NCI-H524 treated with DMSO at 0.1 percent for 48 hours (cell line): ENCODE data around the gene CTXN1.
"Not testable (repeated sequence)": the region's sequence is repeated elsewhere in the genome, so short reads cannot be mapped to it uniquely, and the experiment has no call there.

Experiments
- DNase-seq: peaks from one replicate; lab custom pipeline; 2025; lab: John Stamatoyannopoulos, UW

CTXN1 gene

GRCh38 chr19:7926021-7926726, at the start of gene CTXN1:
Gene CTXN1, minus strand, starts transcription at chr19:7926135. Its CDS starts 597 bp downstream, at chr19:7925538.
- no peak for DNase-seq

- no peak for DNase-seq
These were observed 49.1 kb upstream of the CTXN1 start for GRCh38 chr19:7975037-7975436.

- no peak for DNase-seq
These were observed 47.9 kb upstream of the CTXN1 start for GRCh38 chr19:7973883-7974282.

GRCh38 chr19:7971553-7972520, 45.9 kb upstream of the CTXN1 start:
- DNase-seq, result no peak

DNA sequence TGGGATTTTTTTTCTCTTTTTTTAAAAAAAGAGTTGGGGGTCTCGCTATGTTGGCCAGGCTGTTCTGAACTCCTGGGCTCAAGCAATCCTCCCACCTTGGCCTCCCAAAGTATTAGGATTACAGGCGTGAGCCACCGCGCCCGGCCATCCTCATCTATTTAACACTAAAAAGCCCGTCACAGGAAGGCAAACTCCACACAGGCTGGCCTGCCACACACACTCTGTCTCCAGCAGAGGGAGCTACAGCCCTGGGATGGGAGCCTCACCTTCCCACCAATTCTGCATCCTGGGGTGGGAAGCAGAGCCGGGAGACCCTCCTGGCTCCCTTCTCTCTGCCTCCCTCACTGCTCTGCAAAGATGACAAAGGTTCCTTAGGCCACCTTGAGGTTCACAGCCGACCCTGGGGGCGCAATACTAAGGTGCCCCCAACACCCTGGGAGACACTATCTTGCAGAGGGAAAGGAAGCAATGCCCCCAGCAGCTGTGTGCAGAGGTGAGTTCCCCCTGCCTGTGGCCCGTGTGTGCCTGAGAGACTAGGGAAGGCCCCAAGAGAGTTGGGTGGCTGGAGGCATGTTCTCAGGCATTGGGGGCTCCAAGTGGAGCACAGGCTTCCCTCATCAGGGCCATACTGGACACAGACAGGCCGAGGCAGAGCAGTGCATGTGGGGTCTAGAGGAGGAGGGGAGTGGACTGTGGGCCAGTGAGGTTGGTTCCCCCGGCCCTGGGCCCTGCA, 44.9 kb upstream of the CTXN1 start:
- no peak for DNase-seq

- DNase-seq, result no peak
These were observed 43.6 kb upstream of the CTXN1 start for GRCh38 chr19:7969555-7969939.

DNA sequence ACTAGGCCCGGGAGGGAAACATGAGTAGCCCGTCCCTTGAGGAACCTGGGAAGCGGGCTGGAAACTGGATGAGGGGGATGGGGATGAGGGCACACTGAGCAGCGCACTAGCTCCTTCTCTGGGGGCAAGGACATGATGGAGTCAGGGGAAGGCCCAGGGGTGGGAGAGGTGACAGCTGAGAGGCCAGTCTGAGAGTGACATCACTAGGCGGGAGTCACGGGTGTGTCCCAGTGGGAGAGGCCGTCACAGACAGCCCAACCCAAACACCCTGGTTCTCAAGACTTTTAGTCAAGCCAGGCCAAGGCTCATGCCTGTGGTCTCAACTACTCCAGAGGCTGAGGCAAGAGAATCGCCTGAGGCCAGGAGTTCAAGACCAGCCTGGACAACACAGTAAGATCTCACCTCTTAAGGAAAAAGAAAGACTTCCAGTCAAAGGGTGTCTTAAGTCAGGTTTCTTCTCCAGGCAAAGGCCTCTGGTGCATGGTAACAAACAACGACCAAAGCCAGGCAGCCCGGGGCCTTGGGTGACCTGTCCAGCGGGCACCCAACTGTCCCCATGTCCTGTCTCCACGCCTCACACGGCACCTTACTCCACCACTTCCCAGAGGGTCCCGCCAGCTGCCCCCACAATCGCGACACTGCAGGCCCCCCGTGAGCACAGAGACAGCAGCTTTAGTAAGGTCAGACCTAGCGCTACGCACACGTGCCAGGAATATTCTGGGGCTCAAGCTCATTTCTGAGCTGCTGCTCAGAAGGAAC, 43.0 kb upstream of the CTXN1 start:
- DNase-seq, result no peak

DNA sequence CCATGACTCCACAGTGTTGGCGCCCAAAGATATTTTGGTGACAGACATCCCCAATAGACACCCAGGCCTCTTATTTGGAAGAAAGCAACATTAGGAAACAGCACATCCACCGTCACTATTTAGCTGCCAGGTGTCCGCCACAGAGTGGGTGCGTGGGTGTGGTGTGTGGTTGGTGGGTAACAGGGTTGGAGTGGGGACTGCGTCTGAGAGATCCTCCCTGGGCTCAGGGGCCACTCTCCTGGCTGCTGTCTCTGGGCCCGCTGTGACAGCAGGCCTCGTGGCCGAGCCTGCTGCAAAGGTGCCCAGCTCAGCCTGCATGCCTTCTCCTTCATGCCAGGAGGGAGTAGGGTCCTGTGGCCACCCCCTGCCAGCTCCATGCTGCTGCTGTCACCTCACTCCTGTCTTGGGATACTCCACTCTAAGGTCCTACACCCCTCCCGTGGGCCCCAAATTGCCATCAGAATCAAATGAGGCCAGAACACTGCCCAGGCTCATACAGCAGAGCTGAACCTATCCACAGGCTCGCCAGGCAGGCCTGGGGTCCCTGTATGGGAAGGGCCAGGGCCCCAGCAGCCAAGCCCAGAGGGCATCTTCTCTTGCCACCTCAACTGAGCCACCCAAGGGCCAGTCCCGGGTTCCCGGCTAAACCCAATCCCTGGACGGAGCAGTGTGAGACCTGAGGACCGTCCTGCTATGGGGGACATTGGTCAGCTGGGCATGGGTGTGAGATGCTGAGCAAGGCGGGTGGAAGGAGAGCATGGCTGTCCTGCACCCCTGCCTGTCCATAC, 42.3 kb upstream of the CTXN1 start:
- no peak for DNase-seq

DNA sequence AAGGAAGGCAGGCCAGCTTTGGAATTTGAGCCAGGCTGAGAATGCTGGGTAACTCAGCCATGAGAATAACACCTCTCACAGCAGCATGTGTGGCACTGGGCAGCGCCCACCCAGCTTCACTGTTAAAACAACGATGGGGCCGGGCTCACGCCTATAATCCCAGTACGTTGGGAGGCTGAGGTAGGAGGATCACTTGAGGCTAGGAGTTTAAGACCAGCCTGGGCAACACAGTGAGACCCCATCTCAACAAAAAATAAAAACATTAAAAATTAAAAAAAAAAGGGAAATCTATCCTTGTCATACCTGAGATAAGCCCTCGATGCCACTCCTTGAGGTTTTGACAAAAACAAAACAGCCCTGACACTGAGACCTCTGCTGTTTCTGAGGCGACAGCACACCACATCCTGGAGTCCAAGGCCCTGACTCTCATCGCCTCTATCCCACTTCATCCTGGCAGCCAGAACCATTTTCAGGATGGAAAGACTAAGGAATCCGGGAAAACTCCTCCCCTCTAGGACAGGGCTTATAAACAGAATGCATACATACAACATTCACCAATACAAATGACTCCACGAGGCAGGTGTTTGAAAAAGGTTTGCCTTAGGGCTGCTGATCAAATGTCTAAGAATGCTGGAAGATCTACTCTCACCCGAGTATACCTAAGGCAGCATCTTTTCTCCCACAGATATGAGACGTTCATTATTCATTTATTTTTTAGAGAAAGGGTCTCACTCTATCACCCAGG, 40.2 kb upstream of the CTXN1 start:
- DNase-seq, result no peak

DNA sequence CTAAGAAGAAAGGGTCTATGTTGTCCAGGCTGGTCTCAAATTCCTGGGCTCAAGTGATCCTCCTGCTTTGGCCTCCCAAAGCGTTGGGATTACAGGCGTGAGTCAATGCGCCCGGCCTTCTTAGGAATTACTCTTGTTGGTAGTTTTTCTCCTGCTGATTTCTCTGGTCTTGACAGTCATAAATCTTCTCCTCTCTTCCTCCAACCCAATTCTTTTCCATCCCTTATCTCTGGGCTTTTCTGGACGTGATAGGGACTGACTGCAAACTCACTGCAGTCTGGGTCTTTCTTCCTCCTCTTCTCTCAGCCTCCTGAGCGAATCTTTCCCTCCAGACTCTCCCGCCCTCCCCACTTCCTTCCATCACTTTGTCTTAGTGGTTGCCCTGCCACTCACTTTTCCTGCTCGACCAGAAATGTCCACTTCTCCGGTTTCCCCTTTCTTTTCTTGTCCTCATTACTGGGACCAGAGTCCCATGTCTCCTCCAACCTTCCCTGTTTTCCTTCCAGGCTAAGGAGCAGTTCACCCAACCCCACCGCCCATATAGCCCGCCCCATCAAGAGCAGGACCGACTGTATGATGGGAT, 39.4 kb upstream of the CTXN1 start:
- DNase-seq, result no peak

DNA sequence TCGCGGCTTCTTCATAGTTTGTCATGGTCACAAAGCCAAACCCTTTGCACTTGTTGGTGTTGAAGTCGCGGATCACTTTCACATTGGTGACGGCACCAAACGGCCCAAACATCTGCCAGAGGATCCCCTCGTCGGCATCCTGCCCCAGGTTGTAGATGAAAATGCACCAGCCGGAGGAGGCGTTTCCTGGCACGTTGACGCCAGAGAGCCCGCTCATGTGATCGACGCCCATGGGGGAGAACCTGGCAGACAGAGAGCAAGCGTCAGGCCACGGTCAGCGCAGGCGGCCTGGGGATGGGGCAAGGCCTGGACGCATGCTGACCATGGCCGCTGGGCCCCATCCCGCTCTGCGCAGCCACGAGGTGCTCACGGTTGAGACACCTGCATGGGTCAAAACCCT, 37.6 kb upstream of the CTXN1 start:
- DNase-seq, result no peak

GRCh38 chr19:7962644-7963268, 36.8 kb upstream of the CTXN1 start:
- no peak for DNase-seq

DNA sequence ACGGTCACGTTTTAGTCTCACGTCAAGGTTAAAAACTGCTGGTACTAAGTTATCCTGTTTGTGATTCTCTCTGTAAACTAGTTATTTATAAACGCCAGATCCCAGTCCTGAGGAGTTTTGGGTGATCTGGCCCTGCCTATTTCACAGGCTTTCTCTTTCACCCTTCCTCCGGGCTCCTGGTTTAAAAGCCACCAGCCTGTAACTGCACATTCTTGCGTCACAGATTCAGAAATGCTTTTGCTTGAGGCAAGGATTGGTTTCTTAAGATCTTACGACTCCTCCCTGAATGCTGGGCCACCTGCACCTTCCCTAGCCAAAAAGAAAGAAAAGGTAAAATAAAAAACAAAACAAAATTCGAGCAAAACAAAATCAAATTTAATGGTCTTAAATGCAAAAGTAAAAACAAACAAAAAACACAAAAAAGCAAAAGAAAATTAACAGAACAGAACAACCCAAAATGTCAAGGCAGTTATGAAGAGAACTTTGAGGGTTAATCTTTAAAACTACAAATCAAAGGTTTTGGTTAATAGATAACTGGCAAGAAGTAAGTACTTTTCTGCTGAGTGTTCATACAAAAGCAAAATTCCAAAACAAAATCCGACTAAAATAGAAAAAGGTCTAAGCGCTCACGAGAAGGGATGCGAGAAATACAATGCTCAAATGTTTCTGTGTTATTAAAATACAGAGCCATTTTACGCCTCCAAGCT, 36.1 kb upstream of the CTXN1 start:
- no peak for DNase-seq

DNA sequence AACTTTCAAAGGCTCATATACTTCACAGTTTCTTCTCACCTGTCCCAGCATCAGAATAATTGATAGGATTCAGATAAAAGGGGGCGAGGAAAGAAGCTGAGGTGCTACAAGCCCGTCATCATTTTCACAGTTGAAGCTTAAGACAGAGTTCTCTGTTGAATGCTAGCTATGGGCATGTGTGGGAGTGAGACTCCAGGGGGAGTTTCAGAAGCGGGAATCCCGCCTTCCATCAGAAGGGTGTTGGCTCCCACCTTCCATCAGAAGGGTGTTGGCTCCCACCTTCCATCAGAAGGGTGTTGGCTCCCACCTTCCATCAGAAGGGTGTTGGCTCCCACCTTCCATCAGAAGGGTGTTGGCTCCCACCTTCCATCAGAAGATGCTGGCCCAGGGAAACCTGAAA, 35.1 kb upstream of the CTXN1 start:
- DNase-seq, result not testable (repeated sequence)

DNA sequence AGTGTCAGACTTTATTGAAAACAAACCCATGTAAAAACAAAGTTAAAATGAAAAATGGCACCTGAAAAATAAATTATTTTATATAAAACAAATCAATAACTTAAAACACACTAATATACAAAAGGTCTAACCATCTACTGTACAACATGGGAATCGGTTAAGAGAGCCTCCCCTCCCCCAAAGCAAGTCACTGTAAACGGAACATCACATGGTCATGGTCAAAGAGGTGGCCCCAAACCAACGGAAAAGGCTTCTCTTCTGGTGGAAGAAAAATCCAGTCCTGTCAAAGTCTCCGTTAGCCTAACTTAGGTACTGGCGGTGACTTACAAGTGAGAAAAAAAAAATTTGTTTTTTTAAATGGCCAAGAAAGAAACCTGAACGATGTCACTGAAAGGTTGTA, 33.3 kb upstream of the CTXN1 start:
- DNase-seq, result no peak

- DNase-seq, result no peak
These were observed 29.8 kb upstream of the CTXN1 start for GRCh38 chr19:7955696-7956095.

DNA sequence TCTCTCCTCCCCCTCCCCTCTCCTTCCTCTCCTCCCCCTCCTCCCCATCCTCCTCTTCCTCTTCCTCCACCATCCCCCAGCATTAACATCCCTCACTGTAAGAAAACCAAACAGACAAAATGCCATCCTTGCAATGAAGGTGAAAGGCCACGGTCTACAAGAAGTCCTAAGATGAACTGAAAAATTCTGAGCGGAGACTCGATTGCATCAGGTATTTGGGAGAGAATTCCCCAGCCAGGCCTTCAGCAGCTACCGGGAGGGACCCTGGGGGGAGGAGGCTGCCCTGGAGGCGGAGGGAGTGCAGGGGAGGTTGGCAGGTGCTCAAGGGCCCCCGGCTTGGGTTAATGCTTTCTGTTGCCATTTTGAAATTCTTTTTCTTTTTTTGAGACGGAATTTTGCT, 27.6 kb upstream of the CTXN1 start:
- DNase-seq, result no peak

DNA sequence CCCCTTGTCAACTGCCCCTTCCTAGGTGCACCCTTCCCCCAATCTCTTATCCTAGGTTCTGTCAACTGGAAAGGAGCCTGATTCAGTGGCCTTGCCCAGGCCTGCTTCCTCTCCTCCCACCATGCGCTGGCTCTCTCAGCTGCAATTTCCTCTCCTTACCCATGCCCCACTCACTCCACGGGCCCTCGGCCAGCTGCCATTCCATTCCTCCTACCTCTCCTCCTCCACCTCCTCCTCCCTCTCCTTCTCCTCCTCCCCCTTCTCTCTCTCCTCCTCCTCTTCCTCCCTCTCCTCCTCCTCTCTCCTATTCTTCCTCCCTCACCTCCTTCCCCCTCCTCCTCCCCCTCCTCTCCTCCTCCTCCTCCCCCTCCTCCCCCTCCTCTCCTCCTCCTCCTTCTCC, 27.1 kb upstream of the CTXN1 start:
- no peak for DNase-seq

DNA sequence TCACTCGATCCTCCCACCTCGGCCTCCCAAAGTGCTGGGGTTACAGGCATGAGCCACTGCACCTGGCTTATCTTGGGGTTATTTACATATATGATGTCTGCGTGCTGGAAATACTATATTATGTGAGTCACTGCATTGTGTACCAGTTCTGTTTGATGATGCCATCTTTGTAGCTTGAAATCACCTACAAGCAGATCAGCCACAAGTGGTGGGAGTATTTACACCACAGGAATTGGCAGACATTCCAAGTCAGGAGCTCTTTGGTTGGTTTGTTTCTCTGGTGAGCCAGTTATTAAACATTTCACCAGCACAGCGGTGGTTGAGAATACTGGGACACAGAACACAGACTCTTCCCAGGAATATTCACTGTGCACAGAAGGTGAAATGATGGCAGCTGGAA, 22.0 kb upstream of the CTXN1 start:
- no peak for DNase-seq
